Measurements from ENCODE around the gene SALL2. TPM values are rescaled to one million over a fixed set of nuclear protein-coding genes. Genes with fewer than 3 reads are reported as not detected.

SALL2 gene
- total and polyA plus RNA-seq, 10 of the 15 experiments (the other 5 are each of a cell fraction or from before 2014, with no cell fraction given): 1.6 to 6.2 (median 2.1) TPM

- H3K79me2 ChIP-seq (ENCODE audit: control insufficient read depth, insufficient read depth, low read length): no peaks in the 10 kb centered on the region
- no peak overlapping the region for H3K4me2 ChIP-seq (ENCODE audit: control insufficient read depth, insufficient read depth)
- no peaks in the 10 kb centered on the region for H3K36me3 ChIP-seq (ENCODE audit: control insufficient read depth in 2 of 2, insufficient read depth in 2 of 2, low read length in 1 of 2)
- no peaks in the 10 kb centered on the region for H3K9me3 ChIP-seq (replicated peaks; ENCODE audit: control insufficient read depth, insufficient read depth, low read length)
- FAIRE-seq (no peak), ATAC-seq (no peak), DNase-seq (ENCODE audit: low read depth, low spot score) (no peak)
- SMC1A ChIA-PET (ENCODE audit: uncharacterized antibody, unreplicated experiment): interaction anchor here (1.0 to 2.2 kb wide), 3 partner anchors 10 to 24 kb away, joined by 3 to 12 read pairs (median 4); partner anchors contain the start of gene METTL3
- H2AFZ ChIP-seq (ENCODE audit: control insufficient read depth, low read depth, low read length): no peak overlapping the region
- no peak overlapping the region for H3K9ac ChIP-seq (ENCODE audit: control insufficient read depth, insufficient read depth, low read length)
- CTCF ChIA-PET: interaction anchor here (4.5 kb wide), 1 partner anchor 23 kb away, joined by 22 read pairs; no protein-coding TSS in a partner anchor
- no peaks in the 10 kb centered on the region for H3K27me3 ChIP-seq (replicated peaks in 1 of 2; ENCODE audit: control insufficient read depth in 2 of 2, insufficient read depth in 2 of 2, low read length in 1 of 2)
- no peak overlapping the region for H3K4me3 ChIP-seq
- H4K20me1 ChIP-seq (ENCODE audit: control insufficient read depth, insufficient read depth): no peaks in the 10 kb centered on the region
- H3K4me1 ChIP-seq (ENCODE audit: control insufficient read depth, insufficient read depth, low read length): peaks cover 1% of the 10 kb centered on the region
- no TSS peak for BruUV-seq (replicated peaks)
- H3K27ac ChIP-seq (ENCODE audit: control insufficient read depth, insufficient read depth): no peak overlapping the region
- POLR2A ChIA-PET: no interaction called here
- no peak for TF ChIP-seq SRF (IDR thresholded peaks at IDR 0.05; ENCODE audit: low read depth in 2 of 2, low read length in 2 of 2)
- no peak for TF ChIP-seq ZNF687 (IDR thresholded peaks at IDR 0.05)
- TF ChIP-seq CHD1 (IDR thresholded peaks at IDR 0.05; ENCODE audit: low read depth, low read length): no peak
- RAD21 ChIA-PET (ENCODE audit: unreplicated experiment): interaction anchor here (3.1 kb wide), 1 partner anchor 23 kb away, joined by 10 read pairs; no protein-coding TSS in a partner anchor
- 29% methylated on average over 2 of the region's 2 CpGs for WGBS (ENCODE audit: insufficient coverage, insufficient replicate concordance, low lambda C conversion rate, missing lambda C conversion rate)
- intact Hi-C loops (cut with micrococcal nuclease; ENCODE audit: unreplicated experiment) (no loop called here), in situ Hi-C loops (cut with MboI) (no loop called here)
These were observed 4.6 kb downstream of the SALL2 start for GRCh38 chr14:21521501-21521900.

Measured in GM12878 (cell line).